Measurements from ENCODE around the gene TLE1.

GRCh38 chr9:81648891-81649290 is 40.5 kb downstream of the TLE1 start:
- TF ChIP-seq CTCF (IDR thresholded peaks at IDR 0.05) (no peak), POLR2A (IDR thresholded peaks at IDR 0.05) (no peak)

All from Peyer's patch (tissue), 4 donors.